Prostate gland (tissue), 2 donors: ENCODE results near the gene SCCPDH. TPM values are rescaled to one million over a fixed set of nuclear protein-coding genes. Genes with fewer than 3 reads are reported as not detected.

Source experiments
- DNase-seq: peaks from one replicate; pipeline ENCODE4 v3.0.0-alpha.2; 2019; ENCODE audit warnings: low spot score
- H3K27ac ChIP-seq, 2 donors: fragments of 200-600 bp; sonication (generic); 2 replicates each; pipeline ENCODE4 v1.5.1; 2017 to 2019
- H3K27me3 ChIP-seq: fragments of 200-600 bp; sonication (generic); replicated peaks from 2 replicates; pipeline ENCODE4 v1.5.1; 2019; ENCODE audit not compliant: insufficient read depth
- H3K36me3 ChIP-seq, 2 donors: fragments of 200-600 bp; sonication (generic); 1 replicate in 1 of 2; 2 replicates in 1 of 2; pipeline versions ENCODE4 v1.5.1 to v1.8.1; 2017 to 2019
- H3K4me1 ChIP-seq: fragments of 200-600 bp; sonication (generic); replicated peaks from 2 replicates; pipeline ENCODE4 v1.5.1; 2019
- H3K4me3 ChIP-seq, 2 donors: fragments of 200-600 bp; sonication (generic); 2 replicates each; pipeline ENCODE4 v1.5.1; 2017 to 2019
- H3K9me3 ChIP-seq: fragments of 200-600 bp; sonication (generic); 2 replicates; pipeline ENCODE4 v1.5.1; 2017
- POLR2A ChIP-seq: fragments of 450-650 bp; IDR thresholded peaks from one replicate; pipeline ENCODE4 v1.6.1; 2016; ENCODE audit warnings: antibody characterized with exemption, mild to moderate bottlenecking
- POLR2AphosphoS5 ChIP-seq: sonication (generic); formaldehyde crosslinking; IDR thresholded peaks from one replicate; pipeline ENCODE4 v1.6.1; 2017; ENCODE audit warnings: antibody characterized with exemption
- WGBS: methylation state at CpG from one replicate; pipeline ENCODE4 v1.1.5; 2018; 5-methylcytosine and 5-hydroxymethylcytosine counted together
- intact Hi-C: fragments of 100-400 bp; cut with DNase I; formaldehyde crosslinking; loops from one replicate; pipeline ENCODE4 v1.14.2; 2022
- total RNA-seq, 2 donors: library from RNA; depleted of rRNA; stranded (reverse); fragments of >200 nt; gene quantifications; one replicate each; pipeline ENCODE4 v1.1.0, GENCODE V29; 2016
- TF ChIP-seq, protein P1 (sequence below), 4 experiments: fragments of 200-600 bp in 2 of 4; fragments of 450-650 bp in 2 of 4; sonication (generic) in 2 of 4; IDR thresholded peaks; 1 replicate in 3 of 4; 2 replicates in 1 of 4; pipeline ENCODE4 v1.5.1; 2016 to 2019; ENCODE audit warnings: antibody characterized with exemption in 4 of 4, mild to moderate bottlenecking in 2 of 4, moderate library complexity in 2 of 4

SCCPDH gene
- total RNA-seq, 2 donors from 2014 or later, result 49.6 to 67.4 TPM

GRCh38 chr1:246797597-246797996 is 73.4 kb downstream of the SCCPDH start:
- H3K4me3 ChIP-seq, result no peak overlapping the region
- no peak for DNase-seq
- H3K27me3 ChIP-seq, result no peaks in the 10 kb centered on the region
- H3K27ac ChIP-seq, result no peak overlapping the region
- no peaks in the 10 kb centered on the region for H3K4me1 ChIP-seq
- TF ChIP-seq, protein P1, sequence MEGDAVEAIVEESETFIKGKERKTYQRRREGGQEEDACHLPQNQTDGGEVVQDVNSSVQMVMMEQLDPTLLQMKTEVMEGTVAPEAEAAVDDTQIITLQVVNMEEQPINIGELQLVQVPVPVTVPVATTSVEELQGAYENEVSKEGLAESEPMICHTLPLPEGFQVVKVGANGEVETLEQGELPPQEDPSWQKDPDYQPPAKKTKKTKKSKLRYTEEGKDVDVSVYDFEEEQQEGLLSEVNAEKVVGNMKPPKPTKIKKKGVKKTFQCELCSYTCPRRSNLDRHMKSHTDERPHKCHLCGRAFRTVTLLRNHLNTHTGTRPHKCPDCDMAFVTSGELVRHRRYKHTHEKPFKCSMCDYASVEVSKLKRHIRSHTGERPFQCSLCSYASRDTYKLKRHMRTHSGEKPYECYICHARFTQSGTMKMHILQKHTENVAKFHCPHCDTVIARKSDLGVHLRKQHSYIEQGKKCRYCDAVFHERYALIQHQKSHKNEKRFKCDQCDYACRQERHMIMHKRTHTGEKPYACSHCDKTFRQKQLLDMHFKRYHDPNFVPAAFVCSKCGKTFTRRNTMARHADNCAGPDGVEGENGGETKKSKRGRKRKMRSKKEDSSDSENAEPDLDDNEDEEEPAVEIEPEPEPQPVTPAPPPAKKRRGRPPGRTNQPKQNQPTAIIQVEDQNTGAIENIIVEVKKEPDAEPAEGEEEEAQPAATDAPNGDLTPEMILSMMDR (IDR thresholded peaks at IDR 0.05), result no peak
- no peak for TF ChIP-seq POLR2AphosphoS5
- TF ChIP-seq POLR2A, result no peak
- 87% methylated on average over 11 of the region's 11 CpGs for WGBS
- H3K36me3 ChIP-seq, result no peaks in the 10 kb centered on the region
- intact Hi-C loops, result no loop called here
- H3K9me3 ChIP-seq, result no peaks in the 10 kb centered on the region

DNA sequence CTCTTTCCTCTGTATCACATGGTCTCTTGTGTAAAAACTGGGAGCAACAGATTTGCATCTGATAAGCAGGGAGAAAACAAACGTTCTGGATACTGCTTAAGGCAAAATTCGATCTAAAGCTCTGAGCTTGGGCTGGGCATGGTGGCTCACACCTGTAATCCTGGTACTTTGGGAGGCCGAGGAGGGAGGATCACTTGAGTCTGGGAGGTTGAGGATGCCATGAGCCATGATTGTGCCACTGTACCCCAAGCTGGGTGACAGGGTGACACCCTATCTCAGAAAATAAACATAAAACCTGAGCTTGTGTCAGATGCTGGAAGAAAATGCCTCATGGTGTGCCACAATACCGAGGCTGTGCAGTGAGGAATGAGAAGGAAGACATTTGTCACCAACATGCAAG is 73.9 kb downstream of the SCCPDH start:
- no peaks in the 10 kb centered on the region for H3K36me3 ChIP-seq
- 69% methylated on average over 4 of the region's 4 CpGs for WGBS
- H3K27ac ChIP-seq, result no peak overlapping the region
- no peak overlapping the region for H3K4me3 ChIP-seq
- DNase-seq, result no peak
- no peaks in the 10 kb centered on the region for H3K9me3 ChIP-seq
- no peaks in the 10 kb centered on the region for H3K4me1 ChIP-seq
- intact Hi-C loops, result no loop called here
- TF ChIP-seq, protein P1 (IDR thresholded peaks at IDR 0.05), result no peak
- TF ChIP-seq POLR2A (no peak), POLR2AphosphoS5 (no peak)
- H3K27me3 ChIP-seq, result no peaks in the 10 kb centered on the region

DNA sequence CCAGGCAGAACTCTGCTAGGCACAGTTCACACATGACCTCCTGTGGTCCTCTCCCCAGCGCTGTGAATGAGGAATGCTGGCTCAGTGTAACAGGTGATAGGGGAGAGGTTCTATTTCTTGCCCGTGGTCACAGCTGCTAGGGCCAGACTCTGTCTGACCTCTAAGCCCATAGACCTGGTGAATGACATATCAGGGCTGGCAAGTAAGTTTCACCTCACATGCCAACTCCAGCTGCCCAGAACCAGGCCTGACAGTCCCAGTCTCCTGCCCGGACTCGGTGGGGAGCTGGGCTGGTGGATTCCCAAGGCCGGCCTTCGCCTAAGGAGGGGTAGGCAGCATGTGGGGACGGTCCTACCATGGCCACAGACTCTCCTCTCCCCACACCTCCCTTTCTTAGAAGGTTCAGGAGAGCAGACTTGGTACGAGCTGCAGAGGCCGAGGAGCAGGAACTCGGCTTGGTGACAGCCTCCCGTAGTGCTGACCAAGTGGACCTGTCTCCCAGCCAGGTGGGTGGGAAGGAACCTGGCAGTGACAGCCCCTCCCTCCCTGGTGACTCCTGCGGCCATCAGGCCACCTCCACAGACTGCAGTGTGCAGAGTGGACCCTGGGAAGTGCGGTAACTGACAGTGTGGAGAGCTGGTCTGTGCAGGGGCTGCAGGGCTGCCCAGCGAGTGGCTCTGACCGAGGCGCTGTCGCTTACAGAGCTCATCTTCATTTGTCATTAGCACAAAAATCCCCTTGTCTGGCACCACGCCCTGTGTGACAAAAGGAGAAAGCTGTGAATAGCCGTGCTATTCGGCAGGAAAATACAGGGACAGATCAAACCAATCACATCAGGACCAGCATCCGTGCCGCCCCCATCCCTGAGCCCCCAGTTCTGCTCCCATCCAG is 74.6 kb downstream of the SCCPDH start:
- intact Hi-C loops, result no loop called here
- WGBS, result 82% methylated on average over 22 of the region's 22 CpGs
- H3K36me3 ChIP-seq, result no peaks in the 10 kb centered on the region
- no peaks in the 10 kb centered on the region for H3K27me3 ChIP-seq
- no peak overlapping the region for H3K27ac ChIP-seq
- TF ChIP-seq, protein P1 (IDR thresholded peaks at IDR 0.05), result no peak
- TF ChIP-seq POLR2AphosphoS5, result no peak
- TF ChIP-seq POLR2A, result no peak
- no peak for DNase-seq
- H3K4me1 ChIP-seq, result no peaks in the 10 kb centered on the region
- no peak overlapping the region for H3K4me3 ChIP-seq
- no peaks in the 10 kb centered on the region for H3K9me3 ChIP-seq

DNA sequence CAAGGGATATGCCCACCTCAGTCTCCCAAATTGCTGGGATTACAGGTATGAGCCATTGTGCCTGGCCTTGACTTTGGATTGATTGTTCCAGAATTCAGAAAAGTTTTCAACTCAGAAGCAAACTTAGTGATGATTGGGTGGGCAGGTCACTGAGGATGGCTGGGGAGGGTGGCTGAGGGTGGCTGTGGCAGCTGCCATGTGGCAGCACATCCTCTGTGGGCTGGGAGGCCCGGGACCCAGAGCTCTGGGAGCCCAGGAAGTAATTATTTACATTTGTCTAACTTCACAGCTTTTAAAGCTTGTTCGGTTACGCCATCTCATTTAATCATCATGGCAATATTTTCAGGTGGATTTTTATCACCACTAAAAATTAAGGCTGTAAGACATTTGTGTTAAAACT is 76.1 kb downstream of the SCCPDH start:
- intact Hi-C loops, result no loop called here
- Histone ChIP-seq H3K27me3 (no peaks in the 10 kb centered on the region), H3K27ac (no peak overlapping the region), H3K36me3 (no peaks in the 10 kb centered on the region), H3K4me1 (no peaks in the 10 kb centered on the region), H3K4me3 (no peak overlapping the region), H3K9me3 (no peaks in the 10 kb centered on the region)
- WGBS, result 48% methylated on average over 3 of the region's 3 CpGs
- no peak for DNase-seq
- no peak for TF ChIP-seq POLR2AphosphoS5
- no peak for TF ChIP-seq POLR2A
- TF ChIP-seq, protein P1 (IDR thresholded peaks at IDR 0.05), result no peak

GRCh38 chr1:246800756-246801155 is 76.5 kb downstream of the SCCPDH start:
- Histone ChIP-seq H3K36me3 (no peaks in the 10 kb centered on the region), H3K27me3 (no peaks in the 10 kb centered on the region), H3K9me3 (no peaks in the 10 kb centered on the region), H3K4me3 (no peak overlapping the region), H3K4me1 (no peaks in the 10 kb centered on the region), H3K27ac (no peak overlapping the region)
- TF ChIP-seq, protein P1 (IDR thresholded peaks at IDR 0.05), result no peak
- TF ChIP-seq POLR2AphosphoS5 (no peak), POLR2A (no peak)
- intact Hi-C loops, result no loop called here
- WGBS, result 36% methylated on average over 10 of the region's 10 CpGs
- DNase-seq, result no peak
